GM18870 (cell line): Measurements from ENCODE around the gene DACH1.
"Not testable (repeated sequence)": the region's sequence is repeated elsewhere in the genome, so short reads cannot be mapped to it uniquely, and the experiment has no call there.

Experiments
- ATAC-seq: cut with Tn5 transposase; IDR thresholded peaks from one replicate; pipeline ENCODE4 v1.9.1; 2021; ENCODE audit warnings: moderate library complexity; ENCODE audit not compliant: unreplicated experiment

Gene DACH1

DNA sequence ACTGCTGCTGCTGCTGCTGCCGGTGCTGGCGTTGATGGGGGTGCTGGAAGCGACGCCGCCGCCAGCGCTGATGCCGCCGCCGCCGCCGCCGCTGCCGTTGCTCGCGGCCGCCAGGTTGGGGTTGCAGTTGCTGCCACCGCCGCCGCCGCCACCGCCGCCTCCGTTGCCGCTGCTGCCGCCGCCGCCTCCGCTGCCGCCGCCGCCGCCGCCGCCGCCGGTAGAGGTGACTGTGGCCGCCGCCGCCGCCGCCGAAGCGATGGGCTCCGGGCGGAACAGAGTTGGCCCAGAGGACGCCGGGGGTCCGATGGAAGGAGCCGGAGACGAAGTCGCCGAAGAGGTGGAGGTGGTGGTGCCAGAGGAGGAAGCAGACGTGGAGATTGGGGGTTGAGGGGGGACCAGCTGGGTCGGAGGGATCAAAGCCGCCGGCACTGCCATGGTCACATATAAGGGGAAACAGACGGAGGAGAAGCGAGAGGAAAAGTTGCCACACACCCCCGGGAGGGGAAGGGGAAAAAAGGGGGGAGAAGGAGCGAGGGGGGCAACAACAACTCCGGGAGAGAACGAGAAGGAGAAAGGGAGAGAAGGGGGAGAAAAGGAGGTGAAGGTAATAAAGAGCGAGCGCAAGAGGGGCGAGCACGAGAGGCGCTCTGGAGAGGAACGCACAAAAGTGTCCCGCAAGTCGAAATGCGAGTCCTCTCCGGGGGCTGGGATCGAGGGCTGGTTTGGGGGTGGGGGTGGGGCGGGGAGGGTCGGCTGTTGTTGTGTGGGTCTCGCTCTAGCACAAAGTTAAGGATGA, 471 bp downstream of the DACH1 start:
- no peak for ATAC-seq

DNA sequence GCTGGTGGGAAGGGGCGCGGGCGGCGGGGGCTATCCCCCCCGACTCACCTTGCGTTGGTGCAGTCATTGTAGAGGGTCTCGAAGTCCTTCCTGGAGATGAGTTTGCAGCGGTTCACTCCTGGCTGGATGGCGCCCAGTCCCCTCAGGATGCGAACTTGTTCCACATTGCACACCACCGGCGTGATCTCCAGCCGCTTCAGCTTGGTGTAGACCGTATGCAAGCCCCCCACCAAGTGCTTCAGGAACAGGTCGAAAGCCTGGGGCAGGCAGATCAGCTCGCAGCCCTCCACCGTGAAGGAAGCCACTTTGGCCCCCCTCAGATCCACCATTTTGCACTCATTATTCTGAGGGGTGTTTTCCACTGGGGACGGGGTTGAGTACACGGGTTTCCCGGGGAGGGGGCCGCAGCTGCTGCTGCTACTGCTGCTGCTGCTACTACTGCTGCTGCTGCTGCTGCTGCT, 1.1 kb downstream of the DACH1 start:
- ATAC-seq: no peak

DNA sequence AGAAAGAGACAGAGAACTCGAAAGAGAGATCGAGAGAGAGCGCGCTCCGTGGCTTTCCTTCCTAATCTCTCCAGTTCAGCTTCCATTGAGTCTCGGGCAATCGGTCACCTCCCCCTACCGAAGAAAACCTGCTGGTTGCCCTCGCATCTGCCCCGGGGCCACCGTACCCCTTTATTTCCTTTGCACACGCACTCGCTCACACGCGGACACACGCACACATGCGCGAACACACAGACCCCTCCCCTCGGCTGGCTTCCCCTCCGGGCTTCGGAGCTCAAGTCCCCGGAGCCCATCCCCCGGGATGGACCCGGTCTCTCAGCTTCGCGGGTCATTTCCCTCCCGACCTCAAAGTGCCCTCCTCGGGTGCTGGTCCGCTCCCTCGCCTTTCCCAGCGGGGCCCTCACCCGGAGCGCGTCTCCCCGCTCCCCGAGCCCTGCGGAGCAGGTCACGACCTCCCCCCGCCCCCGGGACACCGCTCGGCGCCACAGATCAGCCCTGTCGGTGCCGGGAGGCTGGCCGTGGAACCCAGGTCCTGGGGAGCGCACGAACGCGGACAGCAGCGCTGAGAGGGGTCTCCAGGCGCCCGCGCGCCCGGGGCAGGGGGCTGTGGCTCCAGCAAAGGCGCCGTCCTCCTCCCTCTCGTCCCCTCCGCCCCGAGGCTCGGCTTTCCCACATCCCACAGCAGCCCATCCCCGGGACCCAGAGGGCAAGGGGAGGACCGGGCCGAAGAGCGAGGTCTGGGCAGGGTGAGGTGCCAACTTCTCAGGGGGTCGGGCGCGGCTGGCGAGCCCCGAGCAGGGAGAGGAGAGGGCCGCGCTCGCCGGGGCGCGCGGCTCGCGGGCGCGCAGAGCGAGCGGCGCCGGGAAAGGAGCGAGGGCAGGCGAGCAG, 1.8 kb downstream of the DACH1 start:
- no peak for ATAC-seq

DNA sequence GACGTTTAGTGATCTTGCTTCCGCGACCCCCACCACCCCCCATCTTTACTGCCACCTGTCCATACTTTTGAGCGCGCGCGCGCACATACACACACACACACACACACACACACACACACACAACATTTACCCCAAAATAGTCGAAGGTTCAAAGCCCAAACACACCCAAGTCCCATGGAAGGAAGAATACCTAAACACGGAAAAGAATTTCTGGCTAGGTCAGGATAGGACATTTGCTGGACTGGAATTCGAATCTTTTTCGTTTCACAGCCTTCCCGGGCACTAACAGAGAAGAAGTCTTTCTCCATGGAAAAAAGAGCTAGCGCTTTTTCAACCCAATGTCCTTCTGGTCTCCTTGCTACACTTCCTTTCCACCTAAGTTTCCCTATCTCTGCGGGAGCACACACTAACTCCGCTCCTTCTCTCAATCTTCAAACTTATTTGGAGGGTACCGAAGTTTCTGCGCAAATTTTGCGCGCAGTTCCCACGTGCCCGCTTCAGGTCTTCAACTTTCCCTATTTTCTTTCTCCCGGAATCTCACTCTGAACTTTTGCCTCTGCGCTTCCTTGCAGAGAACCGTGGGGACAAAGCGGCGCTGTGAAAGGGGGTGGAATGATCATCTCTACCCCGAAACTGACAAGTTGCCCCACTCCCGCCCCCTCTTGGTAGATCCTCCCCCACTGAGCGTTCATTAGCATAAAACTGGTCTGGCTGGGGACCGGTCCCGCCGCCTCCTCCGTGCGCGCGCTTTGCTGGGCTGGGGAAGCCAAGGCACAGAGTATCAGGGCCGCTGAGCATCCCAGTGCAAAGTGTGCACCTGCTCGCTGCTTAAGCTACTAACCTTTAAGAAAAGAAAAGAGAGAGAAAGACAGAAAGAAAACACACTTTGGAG, 2.7 kb downstream of the DACH1 start:
- no peak for ATAC-seq

DNA sequence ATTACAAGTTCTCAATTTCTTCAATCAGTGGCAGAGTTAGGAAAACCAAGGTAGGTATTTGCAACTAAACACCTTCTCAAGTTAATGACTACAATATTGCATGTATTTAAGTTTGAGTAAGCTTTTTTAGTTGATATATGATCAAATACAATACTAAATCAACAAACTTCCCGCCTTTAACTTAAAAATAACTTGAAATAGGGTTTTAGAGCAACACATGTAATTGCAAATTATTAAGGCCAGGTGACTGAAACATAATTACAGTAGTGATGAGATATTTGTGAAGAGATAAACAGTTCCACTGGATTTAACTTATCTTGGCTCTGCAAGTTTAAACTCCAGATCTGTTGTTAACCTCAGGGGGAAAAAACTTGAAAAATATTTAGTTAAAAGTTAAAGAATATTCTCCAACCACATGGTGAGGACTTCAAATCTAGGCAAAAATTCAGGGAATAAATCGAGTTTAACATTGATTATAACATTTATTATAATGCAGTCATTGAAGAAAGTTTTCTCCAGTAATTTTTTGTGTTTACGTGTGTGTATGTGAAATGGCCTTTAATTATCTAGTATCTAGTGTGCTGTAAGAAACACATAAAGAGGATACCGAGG, 3.6 kb downstream of the DACH1 start:
- ATAC-seq: no peak

DNA sequence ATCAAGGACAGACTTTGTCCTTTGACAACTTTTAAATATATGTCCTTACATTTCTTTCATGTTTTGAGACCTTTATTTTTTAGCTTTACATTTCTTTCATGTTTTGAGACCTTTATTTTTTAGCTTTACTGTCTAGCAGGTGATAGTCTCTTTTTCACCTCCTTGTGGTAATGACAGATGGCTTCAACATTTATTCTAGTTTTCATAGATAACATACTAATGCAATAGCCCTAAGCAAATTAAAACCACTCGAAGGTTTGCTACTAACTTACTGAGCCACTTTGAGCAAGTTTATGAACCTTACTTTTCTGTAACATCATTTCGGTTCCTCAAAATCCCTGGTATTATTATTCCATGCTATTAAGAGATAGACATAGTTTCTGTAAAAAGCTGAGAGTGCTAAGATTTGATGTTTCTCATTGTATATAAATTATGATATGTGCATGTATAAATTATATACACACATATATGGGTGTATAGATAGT, 4.5 kb downstream of the DACH1 start:
- no peak for ATAC-seq

DNA sequence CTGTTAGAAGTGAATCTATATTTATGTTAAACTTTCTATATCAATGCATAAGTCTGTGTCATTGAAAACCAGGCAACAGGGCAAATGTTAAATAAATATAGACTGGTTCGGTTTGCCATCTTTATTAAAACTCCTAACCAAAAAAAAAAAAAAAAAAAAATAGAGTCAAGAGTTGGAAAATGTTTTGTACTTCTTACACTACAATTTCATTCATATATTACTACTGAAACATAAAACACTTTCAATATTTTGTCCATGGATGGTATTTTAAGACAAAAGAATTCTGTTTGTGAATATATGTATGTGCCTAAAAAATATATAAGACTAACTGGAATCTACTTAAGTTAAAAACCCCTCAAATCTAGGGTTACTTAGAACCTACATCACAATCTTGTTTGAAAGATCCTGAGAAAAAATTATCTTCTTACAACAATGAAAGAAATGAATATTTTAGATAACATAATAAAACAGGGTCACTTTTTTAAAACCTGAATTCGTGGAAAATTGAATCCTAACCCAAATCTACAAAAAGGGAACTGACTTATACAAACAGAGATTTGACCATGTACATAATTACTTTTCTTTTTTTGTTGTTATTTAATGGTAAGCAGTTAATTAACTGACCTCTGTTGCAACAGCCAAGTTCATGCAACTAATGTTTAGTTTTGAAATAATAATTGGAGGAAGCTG, 5.1 kb downstream of the DACH1 start:
- ATAC-seq: no peak

DNA sequence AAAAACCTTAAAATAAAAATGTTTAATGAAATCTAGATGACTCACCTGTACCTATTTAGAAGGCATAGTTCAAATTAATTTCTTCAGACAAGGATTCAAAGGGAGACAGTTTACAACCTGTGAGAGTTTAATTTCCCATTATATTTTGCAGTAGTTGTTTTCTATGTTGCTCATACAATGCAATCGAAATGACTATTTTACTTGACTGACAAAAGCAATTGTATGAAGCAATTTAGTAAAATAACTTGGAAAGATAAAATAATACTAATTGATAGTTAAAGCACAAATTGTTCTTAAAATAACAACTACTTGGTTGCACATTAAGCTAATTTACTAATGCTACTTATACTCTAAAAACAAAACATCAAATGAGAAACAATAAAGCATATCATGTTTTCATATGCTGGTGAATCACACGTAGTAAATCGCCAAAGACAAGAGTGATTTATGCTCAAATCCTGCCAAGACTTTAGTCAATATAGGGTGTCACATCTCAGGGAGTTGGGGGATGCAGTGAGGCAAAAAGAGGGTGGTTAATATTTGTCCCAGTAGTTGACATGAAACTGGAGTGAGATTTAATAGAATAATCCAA, 6.4 kb downstream of the DACH1 start:
- no peak for ATAC-seq

DNA sequence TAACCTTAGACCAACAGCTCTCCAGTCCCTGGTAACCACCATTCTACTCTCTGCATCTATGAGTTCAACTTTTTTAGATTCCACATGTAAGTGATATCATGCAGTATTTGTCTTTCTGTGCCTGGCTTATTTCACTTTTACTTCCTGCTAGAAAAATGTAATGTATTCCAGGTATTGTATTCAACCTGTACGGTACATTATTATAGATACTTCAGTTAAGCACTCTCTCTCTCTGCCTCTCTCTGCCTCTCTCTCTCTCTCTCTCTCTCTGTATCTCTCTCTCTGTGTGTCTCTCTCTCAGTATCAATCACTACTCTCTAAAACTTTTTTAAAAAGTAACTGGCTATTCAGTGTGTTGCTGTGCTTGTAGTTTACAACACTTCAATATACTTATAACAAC, 8.4 kb downstream of the DACH1 start:
- ATAC-seq: no peak

DNA sequence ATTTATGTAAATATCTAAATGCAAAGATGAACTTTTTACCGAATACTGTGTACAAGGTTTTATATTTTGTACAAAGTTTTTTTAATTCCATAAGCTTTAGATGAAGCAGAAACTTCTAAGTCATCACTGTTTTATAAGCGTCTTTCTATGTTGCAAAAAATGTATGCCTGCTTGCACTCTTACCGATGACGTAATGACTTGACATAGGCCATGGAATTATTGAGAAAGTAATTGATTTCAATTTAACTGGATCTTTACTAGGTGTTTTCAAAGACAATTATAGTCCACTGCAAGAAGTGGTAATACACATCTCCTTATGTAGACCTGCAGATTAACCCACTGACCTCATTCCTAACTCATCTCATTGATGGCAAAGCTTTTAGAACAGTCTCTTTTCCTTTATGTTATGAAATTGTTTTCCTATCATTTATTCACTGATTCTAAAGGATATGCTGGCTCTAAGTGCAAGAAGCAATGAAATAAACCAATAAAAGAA, 10.4 kb downstream of the DACH1 start:
- ATAC-seq: no peak

DNA sequence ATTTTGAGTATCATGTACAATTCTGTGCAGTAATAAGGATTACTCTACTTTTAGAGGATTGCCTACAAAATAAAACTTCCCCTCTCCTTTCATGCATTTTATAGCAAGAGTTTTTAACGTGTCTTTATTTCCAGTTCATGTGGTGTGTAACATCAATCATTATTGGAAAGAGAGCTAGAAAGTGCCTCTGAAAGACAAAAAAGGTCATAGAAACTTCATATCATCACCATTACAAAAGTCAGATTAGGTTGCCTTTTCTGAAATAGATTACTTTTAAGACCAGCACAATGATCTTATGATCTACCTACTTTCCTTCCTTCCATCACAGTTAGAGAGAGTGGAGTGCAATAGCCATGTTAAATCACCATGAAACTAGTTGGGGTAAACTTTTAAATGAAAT, 12.6 kb downstream of the DACH1 start:
- ATAC-seq: no peak

DNA sequence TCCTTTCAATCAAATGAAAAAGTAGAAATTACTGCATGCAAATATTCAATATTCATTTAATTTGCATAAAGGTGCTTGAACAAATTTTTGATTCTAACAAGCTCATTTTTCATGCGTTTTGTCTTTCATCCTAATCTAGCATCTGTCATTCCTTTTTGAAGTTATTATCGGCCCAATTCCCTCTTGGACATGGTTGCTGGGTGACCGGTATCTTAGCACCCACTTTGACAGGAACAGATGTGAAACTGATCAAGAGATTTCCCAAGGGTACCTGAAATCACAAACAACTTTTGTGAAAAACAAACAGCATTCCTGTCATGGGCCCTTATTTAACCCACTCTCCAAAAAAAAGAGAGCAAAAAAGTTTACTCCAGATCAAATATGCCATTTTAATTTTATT, 13.3 kb downstream of the DACH1 start:
- ATAC-seq: no peak

DNA sequence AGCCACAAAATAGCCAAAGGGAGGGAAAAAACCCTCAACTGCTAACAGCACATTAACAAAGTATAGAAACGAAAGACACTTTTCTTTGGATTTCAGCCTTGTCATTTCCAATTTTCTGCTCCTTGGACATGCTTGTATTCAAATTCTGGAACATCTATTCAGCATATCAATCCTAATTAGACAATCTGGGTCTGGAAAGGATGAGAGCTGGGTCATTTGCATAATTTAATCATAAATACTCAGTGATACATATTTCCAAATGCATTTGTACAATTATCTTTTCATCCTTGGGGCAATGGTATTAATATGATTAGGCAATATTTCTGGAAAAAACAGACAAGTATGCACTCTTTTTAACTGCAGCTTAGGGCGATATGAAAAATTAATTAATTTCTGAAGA, 14.3 kb downstream of the DACH1 start:
- no peak for ATAC-seq

DNA sequence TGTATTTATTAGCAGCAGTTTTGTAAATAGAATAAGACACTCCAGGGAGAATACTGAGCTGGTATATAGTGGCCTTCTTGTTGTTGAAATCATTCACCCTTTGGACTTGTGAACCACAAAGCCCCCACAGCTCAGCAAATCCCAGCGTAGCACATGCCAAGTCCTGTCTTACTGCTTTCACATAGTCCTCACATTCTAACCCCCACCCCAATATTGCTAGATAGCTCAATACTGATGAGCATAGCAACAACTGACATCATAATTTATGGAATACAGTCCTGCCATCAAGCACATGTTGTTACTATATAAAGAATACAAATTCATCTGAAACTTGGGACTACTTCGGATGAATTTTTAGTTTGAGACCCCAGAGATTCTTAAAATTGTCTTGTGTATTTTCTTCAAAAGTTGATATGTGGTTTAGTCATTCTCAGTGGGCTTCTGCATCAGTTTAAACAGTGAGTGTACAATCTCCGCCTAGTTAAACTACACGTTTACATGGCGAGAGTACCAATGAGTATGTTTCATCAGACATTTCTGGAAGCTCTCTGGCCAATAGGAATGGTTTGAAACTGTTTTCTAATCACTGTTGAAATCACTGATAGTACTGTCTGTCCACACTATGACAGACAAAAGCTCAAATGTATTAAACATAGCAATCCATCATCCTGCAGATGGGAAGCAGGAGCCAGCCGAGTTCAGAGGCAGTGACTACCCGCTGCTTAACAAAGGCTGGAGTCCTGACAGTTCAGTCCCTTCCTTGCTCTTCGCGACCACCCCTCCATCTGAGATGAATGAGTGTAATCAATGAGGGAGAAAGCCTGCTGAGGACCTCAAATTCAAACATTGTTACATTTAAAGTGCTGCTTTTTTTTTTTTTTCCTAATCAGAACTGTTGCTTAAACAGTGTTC, 15.2 kb downstream of the DACH1 start:
- ATAC-seq: no peak

DNA sequence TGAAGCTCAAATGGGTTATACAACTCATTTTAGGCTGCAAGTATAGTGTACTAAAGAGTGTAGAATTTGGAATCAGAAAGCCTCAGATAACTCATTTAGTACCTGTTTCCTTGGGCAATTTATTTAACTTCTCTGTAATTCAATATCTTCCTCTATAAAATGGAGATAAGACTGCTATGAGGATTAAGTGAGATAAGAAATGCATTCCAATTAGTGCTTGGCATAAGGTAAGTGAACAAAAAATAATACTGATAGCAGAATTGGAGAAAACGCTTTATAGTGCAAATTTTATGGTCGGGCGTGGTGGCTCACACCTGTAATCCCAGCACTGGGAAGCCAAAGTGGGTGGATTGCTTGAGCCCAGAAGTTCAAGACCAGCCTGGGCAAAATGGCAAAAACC, 25.0 kb downstream of the DACH1 start:
- ATAC-seq: no peak

DNA sequence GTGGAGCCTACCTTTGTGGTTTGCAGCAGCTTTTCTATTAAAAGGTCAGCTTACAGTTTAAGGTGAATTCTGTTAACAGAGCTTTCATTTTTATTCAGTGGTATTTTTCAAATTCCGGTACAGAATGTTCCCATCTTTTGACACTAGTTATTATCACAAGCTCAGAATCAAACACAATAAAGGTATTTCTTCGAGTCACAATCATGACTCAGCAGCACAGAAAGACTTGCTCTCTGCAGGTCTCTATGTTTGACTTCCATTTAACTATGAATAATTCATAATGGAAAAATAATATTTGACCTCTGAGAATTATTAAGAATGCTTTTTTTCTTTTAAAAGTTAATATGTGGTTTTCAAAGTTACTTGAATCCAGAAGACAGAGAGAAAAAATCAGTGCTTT, 28.2 kb downstream of the DACH1 start:
- no peak for ATAC-seq

DNA sequence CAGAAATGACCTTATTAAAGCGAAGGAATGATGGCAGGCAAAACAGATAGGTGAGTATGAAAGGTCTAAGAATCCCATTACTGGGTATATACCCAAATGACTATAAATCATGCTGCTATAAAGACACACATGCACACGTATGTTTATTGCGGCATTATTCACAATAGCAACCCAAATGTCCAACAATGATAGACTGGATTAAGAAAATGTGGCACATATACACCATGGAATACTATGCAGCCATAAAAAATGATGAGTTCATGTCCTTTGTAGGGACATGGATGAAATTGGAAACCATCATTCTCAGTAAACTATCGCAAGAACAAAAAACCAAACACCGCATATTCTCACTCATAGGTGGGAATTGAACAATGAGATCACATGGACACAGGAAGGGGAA, 29.4 kb downstream of the DACH1 start:
- ATAC-seq: not testable (repeated sequence)

DNA sequence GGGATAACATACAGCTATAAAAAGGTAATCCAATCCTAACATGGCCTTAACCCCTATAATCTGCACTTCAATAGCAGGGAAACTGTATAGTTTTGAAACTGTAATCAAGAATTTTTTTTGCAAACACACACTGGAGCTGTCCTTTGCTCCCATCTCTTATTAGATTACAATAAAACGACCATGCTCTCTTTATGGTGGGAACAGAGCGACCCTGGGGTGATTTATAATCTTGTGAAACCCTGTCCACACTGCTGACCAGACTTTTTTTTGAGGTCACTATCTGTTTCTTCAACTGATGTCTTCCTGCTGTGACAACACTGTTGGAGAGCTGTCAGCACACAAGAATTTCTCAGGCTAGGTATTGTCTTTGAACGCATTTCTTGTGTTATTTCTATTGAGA, 35.3 kb downstream of the DACH1 start:
- no peak for ATAC-seq
